ENCODE measurements around the gene ATXN2.

Gene ATXN2

GRCh38 chr12:111431772-111432171, 167.3 kb downstream of the ATXN2 start:
- no peak for DNase-seq

GRCh38 chr12:111430433-111431353, 168.4 kb downstream of the ATXN2 start:
- no peak for DNase-seq

DNA sequence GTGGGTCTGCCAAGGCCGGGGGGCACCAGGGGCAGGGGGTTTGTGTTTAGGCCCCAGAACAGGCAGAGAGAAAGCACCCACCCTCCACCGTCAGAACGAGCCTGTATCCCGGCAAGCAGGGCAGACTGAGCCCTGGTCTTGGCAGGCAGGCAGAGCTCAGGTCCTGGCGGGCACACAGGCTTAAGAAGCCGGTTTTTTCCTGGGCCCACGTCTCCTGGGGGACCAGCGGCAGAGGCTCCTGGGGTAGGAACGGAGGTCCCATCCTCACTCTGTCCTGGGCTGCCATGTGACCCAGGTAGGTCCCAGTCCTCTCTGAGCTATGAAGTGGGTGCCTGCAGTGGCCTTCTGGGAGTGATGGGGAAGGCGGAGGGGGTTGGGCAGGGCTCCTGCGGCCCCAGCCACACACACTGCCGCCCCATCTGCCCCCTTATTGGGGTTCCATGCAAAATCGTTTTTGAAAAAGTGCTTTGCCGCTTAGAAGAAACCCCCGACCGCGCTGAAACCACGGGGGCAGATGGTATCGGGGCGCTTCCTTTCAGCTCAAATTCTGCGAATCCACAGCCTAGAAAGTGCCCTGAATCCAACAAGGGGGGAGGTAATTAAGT, 169.2 kb downstream of the ATXN2 start:
- DNase-seq: no peak

- no peak for DNase-seq
Observed at GRCh38 chr12:111428728-111429175, 170.4 kb downstream of the ATXN2 start.

DNA sequence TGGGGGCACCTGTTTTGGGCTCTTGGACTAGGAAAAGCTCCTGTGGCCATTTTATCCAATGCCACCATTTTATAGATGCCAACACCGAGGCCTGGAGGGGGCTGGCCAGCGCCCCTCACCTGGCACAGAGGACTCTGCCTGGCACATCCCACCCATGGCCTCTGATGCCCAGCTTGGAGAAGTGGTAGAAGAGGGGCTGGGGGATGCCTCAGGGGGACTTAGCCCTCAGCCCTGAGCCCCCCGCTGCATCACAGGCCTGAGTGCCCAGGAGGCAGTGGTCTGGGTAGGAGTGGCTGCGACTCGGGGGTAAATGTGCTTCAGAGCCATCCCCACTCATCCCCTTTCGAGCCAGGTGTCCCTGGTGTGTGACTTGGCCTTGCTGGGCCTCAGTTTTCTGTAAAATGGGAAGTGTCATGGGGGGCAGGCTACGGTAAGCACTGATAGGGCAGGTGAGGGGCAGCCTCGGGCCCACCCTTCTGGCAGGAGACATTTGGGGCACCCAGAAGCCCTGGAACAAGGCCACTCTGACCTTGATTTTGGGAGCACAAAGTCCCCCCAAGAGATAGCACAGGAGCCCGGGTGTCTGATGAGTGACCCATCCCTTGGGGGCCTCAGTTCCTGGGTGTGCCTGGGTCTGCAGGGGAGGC, 170.9 kb downstream of the ATXN2 start:
- DNase-seq: no peak

DNA sequence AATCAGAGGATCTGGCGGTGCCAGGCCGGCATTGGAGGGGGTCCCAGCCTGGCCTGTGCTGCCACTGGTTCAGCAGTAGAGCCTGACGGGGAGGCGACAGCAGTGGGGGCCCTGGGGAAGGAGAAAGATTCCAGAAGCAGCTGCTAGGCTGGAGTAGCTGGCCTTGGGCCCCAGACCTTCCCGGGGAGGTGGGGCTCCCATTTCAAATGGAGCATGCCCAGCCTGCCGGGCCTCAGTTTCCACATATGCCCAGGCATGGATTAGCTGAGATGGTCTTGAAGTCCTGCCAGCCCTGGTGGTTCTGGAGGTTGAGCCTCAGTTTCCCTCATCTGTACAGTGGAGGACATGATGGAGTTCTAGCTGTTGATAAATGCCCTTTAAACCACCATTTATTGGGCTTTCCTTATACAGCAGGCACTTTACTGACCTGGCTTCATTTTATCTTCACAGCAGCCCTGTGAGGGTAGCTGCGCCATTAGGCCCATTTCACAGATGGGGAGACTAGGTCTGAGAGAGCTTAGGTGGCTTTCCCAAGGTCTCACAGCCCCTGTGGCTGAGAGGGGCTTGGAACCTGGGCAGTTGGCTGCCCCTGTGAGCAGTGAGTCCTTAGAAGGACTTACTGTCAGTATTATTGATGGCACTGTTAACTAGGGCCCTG, 171.6 kb downstream of the ATXN2 start:
- no peak for DNase-seq

DNA sequence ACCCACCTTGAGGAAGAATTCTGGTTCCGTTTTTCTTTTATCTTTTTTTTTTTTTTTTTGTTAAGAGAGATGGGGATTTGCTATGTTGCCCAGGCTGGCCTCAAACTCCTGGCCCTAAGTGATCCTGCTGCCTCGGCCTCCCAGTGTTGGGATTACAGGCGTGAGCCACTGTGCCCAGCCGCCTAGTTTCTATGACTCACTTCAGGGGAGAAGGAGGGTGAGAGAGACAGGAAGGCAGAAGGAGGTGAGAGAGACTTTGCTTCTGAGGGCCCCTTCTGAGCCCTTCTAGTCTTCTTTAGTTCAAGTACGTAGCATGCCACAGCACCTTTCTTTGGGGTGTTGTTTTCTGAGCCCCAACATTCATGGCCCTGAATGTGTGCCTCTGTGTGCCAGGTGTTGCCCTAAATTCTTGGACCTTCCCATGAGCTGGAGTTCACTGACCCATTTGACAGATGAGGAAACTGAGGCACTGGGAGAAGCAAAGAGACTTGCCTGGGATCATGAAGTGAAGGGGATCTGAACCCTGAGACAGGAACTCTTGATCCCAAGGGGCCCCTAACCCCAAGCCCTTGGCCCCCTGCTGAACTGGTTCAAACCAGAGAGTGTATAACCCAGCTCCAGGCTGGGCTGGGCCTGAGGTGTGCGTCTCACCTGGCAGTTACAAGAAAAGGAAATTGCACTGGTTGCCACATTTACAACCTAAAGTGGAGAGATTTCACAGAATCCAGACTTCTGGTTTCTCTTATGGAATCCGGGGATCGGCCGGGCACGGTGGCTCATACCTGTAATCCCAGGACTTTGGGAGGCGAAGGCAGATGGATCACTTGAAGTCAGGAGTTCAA, 172.6 kb downstream of the ATXN2 start:
- DNase-seq: no peak

DNA sequence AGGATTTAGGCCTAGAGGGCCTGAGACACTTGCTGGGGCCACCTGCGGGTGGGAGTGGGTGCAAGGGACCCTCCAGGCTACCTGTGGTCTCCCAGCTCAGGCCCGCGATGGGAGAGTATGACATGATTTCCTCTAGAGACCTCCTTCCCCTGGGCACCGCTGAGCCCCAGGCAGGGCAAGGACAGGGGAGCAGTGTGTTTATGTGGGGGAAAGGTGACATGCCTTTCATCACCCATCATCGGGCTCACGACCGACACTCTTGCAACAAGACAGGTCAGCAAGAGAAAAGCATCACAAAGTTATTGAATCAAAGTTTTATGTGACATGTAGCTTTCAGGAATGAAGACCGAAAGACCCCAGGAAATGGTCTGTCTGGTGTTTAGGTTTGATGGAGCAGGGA, 173.5 kb downstream of the ATXN2 start:
- DNase-seq: no peak

- DNase-seq: no peak
Observed at GRCh38 chr12:111424793-111425251, 174.3 kb downstream of the ATXN2 start.

DNA sequence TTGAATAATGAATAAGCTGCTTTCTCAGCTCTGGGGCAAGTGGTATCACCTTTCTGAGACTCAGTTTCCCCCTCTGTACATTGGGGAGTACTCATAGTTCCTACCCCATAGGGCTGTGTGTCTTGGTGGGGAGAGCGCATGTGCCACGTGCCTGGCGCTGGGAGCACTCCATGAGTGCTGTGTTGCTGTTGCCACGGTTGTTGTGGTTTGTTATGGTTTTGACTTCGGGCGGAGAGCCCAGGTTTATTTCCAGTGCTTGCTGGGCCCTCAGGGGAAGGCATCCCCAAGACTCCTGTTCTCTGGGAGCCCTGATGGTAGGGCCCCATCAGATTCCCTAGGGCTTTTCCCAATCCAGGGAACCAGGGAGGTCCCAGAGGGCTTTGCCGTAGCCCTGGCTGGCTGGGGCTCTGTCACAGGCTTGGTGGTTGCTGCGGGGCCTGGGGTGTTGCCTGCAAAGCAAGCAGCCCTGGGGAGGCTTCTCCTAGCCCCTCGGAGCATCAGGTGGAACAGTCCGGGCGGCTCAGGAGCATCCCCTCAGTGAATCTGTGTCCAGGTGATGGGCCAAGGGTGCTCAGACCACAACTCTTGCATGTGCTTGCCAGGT, 174.8 kb downstream of the ATXN2 start:
- no peak for DNase-seq

DNA sequence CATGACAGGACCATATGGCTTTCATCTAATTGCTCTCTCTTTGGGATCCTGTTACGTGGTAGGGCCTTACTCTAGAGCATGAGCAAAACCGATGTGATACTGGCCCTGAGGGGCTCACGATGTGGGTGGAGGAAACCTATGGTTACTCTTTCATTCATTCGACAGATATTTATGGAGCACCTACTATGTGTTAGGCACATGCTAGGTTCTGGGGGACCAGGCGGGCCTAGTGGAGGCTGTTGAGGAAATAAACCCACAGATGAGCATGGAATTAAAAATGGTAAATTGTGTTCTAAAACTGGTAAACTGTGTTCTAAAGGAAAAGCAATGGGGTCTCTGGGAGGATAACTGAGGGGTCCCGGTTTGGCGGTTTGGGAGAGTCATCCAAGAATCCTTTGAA, 178.6 kb downstream of the ATXN2 start:
- DNase-seq: no peak

- DNase-seq: no peak
Observed at GRCh38 chr12:111419784-111420183, 179.3 kb downstream of the ATXN2 start.

DNA sequence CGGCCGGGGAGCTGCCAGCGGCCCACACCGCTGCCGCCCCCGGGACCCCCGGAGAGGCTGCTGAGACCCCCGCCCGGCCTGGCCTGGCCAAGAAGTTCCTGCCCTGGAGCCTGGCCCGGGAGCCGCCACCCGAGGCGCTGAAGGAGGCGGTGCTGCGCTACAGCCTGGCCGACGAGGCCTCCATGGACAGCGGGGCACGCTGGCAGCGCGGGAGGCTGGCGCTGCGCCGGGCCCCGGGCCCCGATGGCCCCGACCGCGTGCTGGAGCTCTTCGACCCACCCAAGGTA, 180.6 kb downstream of the ATXN2 start:
- no peak for DNase-seq

DNA sequence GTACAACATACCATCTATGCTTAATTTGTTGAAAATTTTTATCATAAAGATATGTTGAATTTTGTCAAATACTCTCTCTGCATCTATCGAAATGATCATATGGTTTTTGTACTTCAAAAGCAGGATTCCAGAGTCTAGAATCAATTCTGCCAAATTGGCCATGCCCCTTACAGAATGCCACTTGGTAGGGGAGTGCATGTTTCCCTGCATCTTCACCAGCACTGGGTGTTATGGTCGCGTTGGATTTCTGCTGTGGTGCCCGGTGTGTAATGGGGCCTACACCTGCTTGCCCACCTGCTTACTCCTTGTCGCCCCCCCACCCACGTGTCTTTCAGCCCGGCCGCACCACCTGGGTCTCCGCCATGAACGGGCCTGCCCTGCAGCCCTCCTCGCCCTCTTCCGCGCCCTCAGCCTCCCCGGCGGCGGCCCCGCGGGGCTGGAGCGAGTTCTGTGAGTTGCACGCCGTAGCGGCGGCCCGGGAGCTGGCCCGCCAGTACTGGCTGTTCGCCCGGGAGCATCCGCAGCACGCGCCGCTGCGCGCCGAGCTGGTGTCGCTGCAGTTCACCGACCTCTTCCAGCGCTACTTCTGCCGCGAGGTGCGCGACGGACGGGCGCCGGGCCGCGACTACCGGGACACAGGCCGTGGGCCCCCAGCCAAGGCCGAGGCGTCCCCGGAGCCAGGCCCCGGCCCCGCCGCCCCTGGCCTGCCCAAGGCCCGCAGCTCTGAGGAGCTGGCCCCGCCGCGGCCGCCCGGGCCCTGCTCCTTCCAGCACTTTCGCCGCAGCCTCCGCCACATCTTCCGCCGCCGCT, 181.1 kb downstream of the ATXN2 start:
- DNase-seq: no peak

DNA sequence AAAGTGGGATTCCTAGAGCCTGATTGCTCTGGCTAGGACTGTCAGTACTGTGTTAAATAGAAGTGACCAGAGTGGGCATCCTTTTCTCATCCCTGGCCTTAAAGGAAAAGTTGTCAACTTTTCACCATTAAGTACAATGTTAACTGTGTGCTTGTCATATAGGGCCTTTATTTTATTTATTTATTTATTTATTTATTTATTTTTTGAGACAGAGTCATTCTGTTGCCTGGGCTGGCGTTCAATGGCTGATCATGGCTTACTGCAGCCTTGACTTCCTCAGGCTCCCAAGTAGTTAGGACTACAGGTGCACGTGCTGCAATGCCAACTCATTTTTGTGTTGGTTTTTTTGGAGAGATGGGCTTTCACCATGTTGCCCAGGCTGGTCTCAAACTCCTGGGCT, 181.8 kb downstream of the ATXN2 start:
- no peak for DNase-seq

GRCh38 chr12:111414711-111415252, 184.3 kb downstream of the ATXN2 start:
- DNase-seq: no peak

DNA sequence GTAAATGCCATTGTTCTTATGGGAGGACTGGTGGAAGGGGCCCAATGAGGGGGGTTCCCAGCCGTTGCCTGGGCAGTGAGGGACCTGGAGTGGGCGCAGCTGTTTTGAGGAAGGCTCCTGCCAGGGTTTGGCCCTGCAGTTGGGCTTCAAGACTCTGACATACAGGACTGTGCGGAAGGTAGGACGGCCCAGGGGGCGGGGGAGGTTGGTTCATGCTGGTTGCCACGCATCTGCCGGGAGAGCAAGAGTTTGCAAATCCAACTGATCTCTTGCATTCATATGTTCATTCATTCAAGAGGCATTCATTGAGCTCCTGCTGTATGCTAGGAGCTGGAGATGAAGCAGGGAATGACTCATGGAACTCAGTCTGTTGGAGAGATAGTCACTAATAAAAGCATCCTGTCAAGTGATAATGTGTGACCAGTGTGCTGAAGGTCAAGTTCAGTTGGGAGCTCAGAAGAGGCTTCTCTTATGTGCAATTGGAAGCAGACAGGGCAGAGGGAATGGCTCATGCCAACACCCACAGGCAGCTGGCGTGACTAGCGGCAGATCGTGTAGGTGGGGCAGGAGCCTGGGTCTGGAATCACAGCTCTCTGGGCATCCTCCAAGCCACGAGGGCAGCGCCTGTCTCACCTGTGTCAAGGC, 185.6 kb downstream of the ATXN2 start:
- DNase-seq: no peak

GRCh38 chr12:111412830-111413441, 186.2 kb downstream of the ATXN2 start:
- no peak for DNase-seq

GRCh38 chr12:111412007-111412829, 186.9 kb downstream of the ATXN2 start:
- DNase-seq: no peak
